ENCODE data around the gene NCOA1.

DNA sequence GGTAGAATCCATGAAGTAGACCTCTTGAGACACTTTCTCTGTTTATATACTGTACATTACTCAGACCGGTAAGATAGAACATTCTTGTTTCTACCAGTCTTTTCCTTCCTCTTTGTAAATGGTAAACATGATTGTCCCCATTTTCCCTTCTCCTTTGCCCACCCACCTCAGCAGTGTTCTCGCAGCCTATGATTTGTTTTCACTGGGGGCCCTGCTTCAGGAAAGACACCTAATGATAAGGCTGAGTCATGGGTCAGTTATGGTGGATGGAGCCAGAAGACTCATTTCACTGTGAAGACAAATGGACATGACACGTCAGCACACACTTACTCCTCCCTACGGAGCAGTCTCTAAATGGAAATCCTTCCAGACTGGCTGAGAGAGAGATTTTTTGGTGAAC lies 325.8 kb downstream of the NCOA1 start:
- no peak for TF ChIP-seq POLR2A (IDR thresholded peaks at IDR 0.05; ENCODE audit: low read depth, low read length)
- TF ChIP-seq POLR2AphosphoS5 (IDR thresholded peaks at IDR 0.05; ENCODE audit: low read depth, low read length): no peak
- TF ChIP-seq TAF1 (IDR thresholded peaks at IDR 0.05; ENCODE audit: low read depth, low read length): no peak
- no peak for TF ChIP-seq SPI1 (IDR thresholded peaks at IDR 0.05; ENCODE audit: low read depth, low read length)

All from GM12891 (cell line).